ENCODE results near the gene PTDSS2. TPM values are rescaled to one million over a fixed set of nuclear protein-coding genes. Genes with fewer than 3 reads are reported as not detected.

The PTDSS2 gene
- total and polyA plus RNA-seq, 2 experiments from 2014 or later = 22.7 to 145 TPM

GRCh38 chr11:457111-457760, 7.2 kb downstream of the PTDSS2 start:
- Histone ChIP-seq H3K4me3 (no peak overlapping the region), H3K4me2 (peak overlapping the region; percentile 64; the same call in 1 of the 2 replicates), H3K27me3 (ENCODE audit: insufficient read depth) (no peaks in the 10 kb centered on the region), H3K27ac (ENCODE audit: low read depth) (peak overlapping the region; percentile 45), H3K9me2 (ENCODE audit: insufficient read depth) (no peaks in the 10 kb centered on the region), H2AFZ (no peak overlapping the region), H3F3A (replicated peaks; ENCODE audit: low read depth) (peaks cover 11% of the 10 kb centered on the region), H3K4me1 (ENCODE audit: insufficient read depth) (peaks cover 15% of the 10 kb centered on the region), H3K79me2 (replicated peaks; ENCODE audit: insufficient read depth) (peaks cover 78% of the 10 kb centered on the region), H3K36me3 (ENCODE audit: insufficient read depth) (no peaks in the 10 kb centered on the region; the same call in 1 of the 2 replicates), H4K20me1 (replicated peaks; ENCODE audit: insufficient read depth) (peaks cover 28% of the 10 kb centered on the region)
- Mint-ChIP-seq H3K27ac (peak overlapping the region; percentile 63), H3K4me3 (no peak overlapping the region), H3K9me3 (no peaks in the 10 kb centered on the region; the same call in 2 of the 3 replicates), H3K4me1 (peaks cover 31% of the 10 kb centered on the region), H3K36me3 (ENCODE audit: low read depth) (peaks cover 36% of the 10 kb centered on the region), H3K27me3 (ENCODE audit: insufficient read depth, low read depth, poor library complexity) (peaks cover 5% of the 10 kb centered on the region)
- DNase-seq (ENCODE audit: low spot score) (no peak), ATAC-seq (no peak)
- no peak for TF ChIP-seq JUNB (IDR thresholded peaks at IDR 0.05; ENCODE audit: unreplicated experiment)
- no peak for TF ChIP-seq POLR2AphosphoS5 (IDR thresholded peaks at IDR 0.05; ENCODE audit: low read depth)
- TF ChIP-seq STAT1 (IDR thresholded peaks at IDR 0.05; ENCODE audit: unreplicated experiment) = no peak
- no peak for TF ChIP-seq CTCF (conservative IDR thresholded peaks at IDR 0.05; ENCODE audit: low read depth in 2 of 2)
- no peak for TF ChIP-seq ZNF331 (CRISPR knock-in tag; IDR thresholded peaks at IDR 0.05; ENCODE audit: low read depth)
- no peak for TF ChIP-seq ETS1 (IDR thresholded peaks at IDR 0.05)
- TF ChIP-seq EZH2phosphoT487 (IDR thresholded peaks at IDR 0.05; ENCODE audit: unreplicated experiment) = no peak
- TF ChIP-seq EZH2 (IDR thresholded peaks at IDR 0.05; ENCODE audit: low read depth, unreplicated experiment) = no peak

- ATAC-seq (no peak), DNase-seq (ENCODE audit: low spot score) (no peak)
- Mint-ChIP-seq H3K36me3 (ENCODE audit: low read depth) (peaks cover 17% of the 10 kb centered on the region), H3K9me3 (no peaks in the 10 kb centered on the region; the same call in 2 of the 3 replicates), H3K27me3 (ENCODE audit: insufficient read depth, low read depth, poor library complexity) (peaks cover 4% of the 10 kb centered on the region), H3K4me1 (peaks cover 31% of the 10 kb centered on the region), H3K27ac (no peak overlapping the region), H3K4me3 (no peak overlapping the region)
- H3K4me3 ChIP-seq = no peak overlapping the region
- H3K79me2 ChIP-seq (replicated peaks; ENCODE audit: insufficient read depth) = peaks cover 56% of the 10 kb centered on the region
- peaks cover 11% of the 10 kb centered on the region for H3F3A ChIP-seq (replicated peaks; ENCODE audit: low read depth)
- no peaks in the 10 kb centered on the region for H3K27me3 ChIP-seq (ENCODE audit: insufficient read depth)
- no peak overlapping the region for H3K27ac ChIP-seq (ENCODE audit: low read depth)
- no peak overlapping the region for H2AFZ ChIP-seq
- H3K4me2 ChIP-seq = no peak overlapping the region
- peaks cover 15% of the 10 kb centered on the region for H3K4me1 ChIP-seq (ENCODE audit: insufficient read depth)
- H3K36me3 ChIP-seq (ENCODE audit: insufficient read depth) = no peaks in the 10 kb centered on the region
- H3K9me2 ChIP-seq (ENCODE audit: insufficient read depth) = no peaks in the 10 kb centered on the region
- peaks cover 21% of the 10 kb centered on the region for H4K20me1 ChIP-seq (replicated peaks; ENCODE audit: insufficient read depth)
- no peak for TF ChIP-seq CREB1 (CRISPR knock-in tag; IDR thresholded peaks at IDR 0.05; ENCODE audit: low read depth)
- TF ChIP-seq ZNF114 (CRISPR knock-in tag; IDR thresholded peaks at IDR 0.05) = no peak
- no peak for TF ChIP-seq REST (IDR thresholded peaks at IDR 0.05; ENCODE audit: unreplicated experiment)
- TF ChIP-seq JUNB (IDR thresholded peaks at IDR 0.05; ENCODE audit: unreplicated experiment) = no peak
- TF ChIP-seq NANOG (IDR thresholded peaks at IDR 0.05; ENCODE audit: borderline replicate concordance) = no peak
- no peak for TF ChIP-seq ETS1 (IDR thresholded peaks at IDR 0.05)
- TF ChIP-seq STAT1 (IDR thresholded peaks at IDR 0.05; ENCODE audit: unreplicated experiment) = no peak
- no peak for TF ChIP-seq EZH2phosphoT487 (IDR thresholded peaks at IDR 0.05; ENCODE audit: unreplicated experiment)
These were observed 9.6 kb downstream of the PTDSS2 start for GRCh38 chr11:459511-460220.

Data from GM23338 (cell line).